Sigmoid colon (tissue), 7 donors: Measurements from ENCODE around the gene NOP16. TPM values are rescaled to one million over a fixed set of nuclear protein-coding genes. Genes with fewer than 3 reads are reported as not detected.

Source experiments
- DNase-seq: peaks from one replicate; pipeline ENCODE4 v3.0.0-alpha.2; 2019
- H3K27ac ChIP-seq, 4 donors: fragments of 200-600 bp; sonication (generic); one replicate each; pipeline ENCODE4 v1.5.1; 2016 to 2019; ENCODE audit warnings: mild to moderate bottlenecking in 1 of 4
- H3K27me3 ChIP-seq, 3 donors: fragments of 200-600 bp; sonication (generic); one replicate each; pipeline ENCODE4 v1.5.1; 2019; ENCODE audit warnings: mild to moderate bottlenecking in 1 of 3
- H3K36me3 ChIP-seq, 4 donors: fragments of 200-600 bp; sonication (generic); one replicate each; pipeline ENCODE4 v1.5.1; 2016 to 2019
- H3K4me1 ChIP-seq, 4 donors: fragments of 200-600 bp; sonication (generic); one replicate each; pipeline ENCODE4 v1.5.1; 2017 to 2019
- H3K4me3 ChIP-seq, 4 donors: fragments of 200-600 bp; sonication (generic); one replicate each; pipeline ENCODE4 v1.5.1; 2017 to 2019; ENCODE audit warnings: mild to moderate bottlenecking in 2 of 4, moderate library complexity in 1 of 4
- H3K9me3 ChIP-seq, 4 donors: fragments of 200-600 bp in 3 of 4; sonication (generic) in 3 of 4; one replicate each; pipeline versions ENCODE4 v1.5.1 to v1.6.1; 2013 to 2019
- EP300 ChIP-seq, 4 donors: sonication (generic); formaldehyde crosslinking; IDR thresholded peaks; one replicate each; pipeline ENCODE4 v1.6.1; 2017; ENCODE audit warnings: antibody characterized with exemption in 4 of 4
- POLR2A ChIP-seq, 2 donors: fragments of 450-650 bp; IDR thresholded peaks; one replicate each; pipeline ENCODE4 v1.6.1; 2016; ENCODE audit warnings: antibody characterized with exemption in 2 of 2, mild to moderate bottlenecking in 2 of 2, moderate library complexity in 2 of 2
- POLR2AphosphoS5 ChIP-seq, 4 donors: sonication (generic); formaldehyde crosslinking; IDR thresholded peaks; one replicate each; pipeline ENCODE4 v1.6.1; 2017; ENCODE audit warnings: antibody characterized with exemption in 4 of 4
- WGBS, 2 donors: extraction: QIAGEN DNeasy Blood & Tissue Kit; methylation state at CpG; one replicate each; pipeline ENCODE4 v1.1.7; 2013; 5-methylcytosine and 5-hydroxymethylcytosine counted together
- intact Hi-C: fragments of 100-400 bp; cut with DNase I; formaldehyde crosslinking; loops from one replicate; pipeline ENCODE4 v1.15.1; 2023
- polyA plus RNA-seq, 3 donors: library from polyadenylated mRNA; stranded (reverse); fragments of 200-250 nt; gene quantifications; one replicate each; pipeline ENCODE4 v1.2.3, GENCODE V29; 2013
- total RNA-seq, 4 donors: library from RNA; depleted of rRNA; stranded (reverse); fragments of >200 nt; gene quantifications; one replicate each; pipeline ENCODE4 v1.1.0, GENCODE V29; 2016
- TF ChIP-seq, protein P1 (sequence below), 4 experiments: fragments of 450-650 bp in 3 of 4; fragments of 200-600 bp in 1 of 4; IDR thresholded peaks; one replicate each; pipeline ENCODE4 v1.5.1; 2016 to 2019; ENCODE audit warnings: antibody characterized with exemption in 4 of 4, mild to moderate bottlenecking in 3 of 4, moderate library complexity in 2 of 4
- donor health status: healthy with polysubstance abuse.
- donor health status: Bipolar disorder and iron deficiency.
- donor health status: healthy.

The NOP16 gene
- total and polyA plus RNA-seq, 7 donors, result 4.4 to 50.7 (median 17.8) TPM

GRCh38 chr5:176400382-176401156 lies 12.2 kb upstream of the NOP16 start:
- Histone ChIP-seq H3K36me3 (peaks cover 0 to 53% (median 5%) of the 10 kb centered on the region in 4 donors), H3K4me1 (peaks cover 0 to 6% (median under 1%) of the 10 kb centered on the region in 4 donors), H3K27ac (no peak overlapping the region), H3K27me3 (no peaks in the 10 kb centered on the region), H3K4me3 (no peak overlapping the region), H3K9me3 (no peaks in the 10 kb centered on the region)
- WGBS, 2 donors, result 20 to 73% methylated on average over 17 of the region's 17 CpGs
- peak; percentile 59 for DNase-seq
- intact Hi-C loops, result no loop called here
- no peak for TF ChIP-seq POLR2A (IDR thresholded peaks at IDR 0.05)
- TF ChIP-seq POLR2AphosphoS5 (IDR thresholded peaks at IDR 0.05), result no peak
- no peak for TF ChIP-seq EP300 (IDR thresholded peaks at IDR 0.05)
- TF ChIP-seq, protein P1, sequence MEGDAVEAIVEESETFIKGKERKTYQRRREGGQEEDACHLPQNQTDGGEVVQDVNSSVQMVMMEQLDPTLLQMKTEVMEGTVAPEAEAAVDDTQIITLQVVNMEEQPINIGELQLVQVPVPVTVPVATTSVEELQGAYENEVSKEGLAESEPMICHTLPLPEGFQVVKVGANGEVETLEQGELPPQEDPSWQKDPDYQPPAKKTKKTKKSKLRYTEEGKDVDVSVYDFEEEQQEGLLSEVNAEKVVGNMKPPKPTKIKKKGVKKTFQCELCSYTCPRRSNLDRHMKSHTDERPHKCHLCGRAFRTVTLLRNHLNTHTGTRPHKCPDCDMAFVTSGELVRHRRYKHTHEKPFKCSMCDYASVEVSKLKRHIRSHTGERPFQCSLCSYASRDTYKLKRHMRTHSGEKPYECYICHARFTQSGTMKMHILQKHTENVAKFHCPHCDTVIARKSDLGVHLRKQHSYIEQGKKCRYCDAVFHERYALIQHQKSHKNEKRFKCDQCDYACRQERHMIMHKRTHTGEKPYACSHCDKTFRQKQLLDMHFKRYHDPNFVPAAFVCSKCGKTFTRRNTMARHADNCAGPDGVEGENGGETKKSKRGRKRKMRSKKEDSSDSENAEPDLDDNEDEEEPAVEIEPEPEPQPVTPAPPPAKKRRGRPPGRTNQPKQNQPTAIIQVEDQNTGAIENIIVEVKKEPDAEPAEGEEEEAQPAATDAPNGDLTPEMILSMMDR (IDR thresholded peaks at IDR 0.05), result no peak

GRCh38 chr5:176397736-176398420 lies 9.5 kb upstream of the NOP16 start:
- TF ChIP-seq EP300 (IDR thresholded peaks at IDR 0.05), result no peak
- no peak for TF ChIP-seq POLR2AphosphoS5 (IDR thresholded peaks at IDR 0.05)
- TF ChIP-seq, protein P1 (IDR thresholded peaks at IDR 0.05), result no peak
- TF ChIP-seq POLR2A (IDR thresholded peaks at IDR 0.05), result no peak
- peaks cover 0 to 8% (median 3%) of the 10 kb centered on the region in 4 donors for H3K4me1 ChIP-seq
- 90 to 93% methylated on average over 18 of the region's 18 CpGs for WGBS, 2 donors

DNA sequence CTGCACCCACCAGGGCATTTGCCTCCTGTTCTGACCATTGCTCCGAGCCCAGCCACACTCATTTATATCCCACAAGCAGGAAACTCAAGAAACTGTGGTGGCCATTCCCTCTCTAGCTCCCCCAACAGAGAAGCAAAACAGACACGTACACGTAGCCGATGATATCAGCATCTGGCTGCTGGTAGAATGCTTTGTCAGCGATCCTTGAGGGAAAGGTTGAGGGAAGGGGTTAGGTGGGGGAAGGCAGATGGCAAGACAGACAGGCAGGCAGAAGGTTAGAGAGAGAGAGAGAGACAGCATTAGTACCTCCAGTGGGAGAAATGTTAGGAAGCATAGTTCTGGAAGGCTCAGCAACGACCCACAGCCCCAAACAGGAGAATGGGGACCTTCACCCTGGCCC lies 7.9 kb upstream of the NOP16 start:
- Histone ChIP-seq H3K4me3 (no peak overlapping the region), H3K27ac (no peak overlapping the region), H3K27me3 (no peaks in the 10 kb centered on the region), H3K9me3 (no peaks in the 10 kb centered on the region), H3K36me3 (peaks cover 0 to 72% (median 25%) of the 10 kb centered on the region in 4 donors), H3K4me1 (peaks cover 0 to 8% (median 0%) of the 10 kb centered on the region in 4 donors)
- 79 to 84% methylated on average over 6 of the region's 6 CpGs for WGBS, 2 donors
- intact Hi-C loops, result no loop called here
- peak; percentile 17 for DNase-seq
- TF ChIP-seq POLR2AphosphoS5 (IDR thresholded peaks at IDR 0.05) (no peak), EP300 (IDR thresholded peaks at IDR 0.05) (no peak), POLR2A (IDR thresholded peaks at IDR 0.05) (no peak)
- TF ChIP-seq, protein P1 (IDR thresholded peaks at IDR 0.05), result no peak

More at GRCh38 chr5:176397736-176398420, 9.5 kb upstream of the NOP16 start:
- Histone ChIP-seq H3K9me3 (no peaks in the 10 kb centered on the region), H3K36me3 (peaks cover 0 to 59% (median 9%) of the 10 kb centered on the region in 4 donors), H3K27me3 (no peaks in the 10 kb centered on the region), H3K27ac (no peak overlapping the region), H3K4me3 (no peak overlapping the region)
- intact Hi-C loops, result no loop called here
- peak; percentile 63 for DNase-seq

GRCh38 chr5:176394881-176395675 lies 6.7 kb upstream of the NOP16 start:
- Histone ChIP-seq H3K4me1 (peaks cover 0 to 11% (median 3%) of the 10 kb centered on the region in 4 donors), H3K4me3 (no peak overlapping the region), H3K36me3 (peaks cover 5 to 73% (median 28%) of the 10 kb centered on the region in 4 donors), H3K27me3 (no peaks in the 10 kb centered on the region), H3K9me3 (no peaks in the 10 kb centered on the region), H3K27ac (peak overlapping the region in 3 of 4 donors; percentile 11 to 48 (median 14))
- TF ChIP-seq, protein P1 (IDR thresholded peaks at IDR 0.05), result no peak
- TF ChIP-seq POLR2A (IDR thresholded peaks at IDR 0.05), result no peak
- TF ChIP-seq POLR2AphosphoS5 (IDR thresholded peaks at IDR 0.05), result no peak
- TF ChIP-seq EP300 (IDR thresholded peaks at IDR 0.05), result no peak
- DNase-seq, result no peak
- intact Hi-C loops, result no loop called here
- 89 to 91% methylated on average over 11 of the region's 11 CpGs for whole genome bisulfite sequencing, 2 donors
